ENCODE measurements around the gene OTC.

The OTC gene

GRCh38 chrX:38336538-38337240 lies 15.7 kb upstream of the OTC start:
- DNase-seq: no peak
- TF ChIP-seq GATA1 (IDR thresholded peaks at IDR 0.05; ENCODE audit: low read depth, low read length) (no peak), POLR2A (IDR thresholded peaks at IDR 0.05; ENCODE audit: low read length) (no peak)

GRCh38 chrX:38341442-38341841 lies 11.0 kb upstream of the OTC start:
- TF ChIP-seq POLR2A (IDR thresholded peaks at IDR 0.05; ENCODE audit: low read length) (no peak), GATA1 (IDR thresholded peaks at IDR 0.05; ENCODE audit: low read depth, low read length) (no peak)
- DNase-seq: no peak

GRCh38 chrX:38342853-38343778 lies 9.3 kb upstream of the OTC start:
- no peak for DNase-seq
- TF ChIP-seq POLR2A (IDR thresholded peaks at IDR 0.05; ENCODE audit: low read length) (no peak), GATA1 (IDR thresholded peaks at IDR 0.05; ENCODE audit: low read depth, low read length) (no peak)

- TF ChIP-seq POLR2A (IDR thresholded peaks at IDR 0.05; ENCODE audit: low read length): no peak
- DNase-seq: no peak
Measured at GRCh38 chrX:38346150-38346549, 6.3 kb upstream of the OTC start.

- no peak for DNase-seq
- TF ChIP-seq GATA1 (IDR thresholded peaks at IDR 0.05; ENCODE audit: low read depth, low read length): no peak
- no peak for TF ChIP-seq POLR2A (IDR thresholded peaks at IDR 0.05; ENCODE audit: low read length)
Measured at GRCh38 chrX:38347136-38347535, 5.3 kb upstream of the OTC start.

GRCh38 chrX:38351346-38351745 lies 1.1 kb upstream of the OTC start:
- DNase-seq: no peak
- TF ChIP-seq POLR2A (IDR thresholded peaks at IDR 0.05; ENCODE audit: low read length) (no peak), GATA1 (IDR thresholded peaks at IDR 0.05; ENCODE audit: low read depth, low read length) (no peak)

GRCh38 chrX:38356401-38356800 lies 4.0 kb downstream of the OTC start:
- no peak for TF ChIP-seq GATA1 (IDR thresholded peaks at IDR 0.05; ENCODE audit: low read depth, low read length)
- TF ChIP-seq POLR2A (IDR thresholded peaks at IDR 0.05; ENCODE audit: low read length): no peak
- no peak for DNase-seq

GRCh38 chrX:38357747-38358673 lies 5.6 kb downstream of the OTC start:
- TF ChIP-seq GATA1 (IDR thresholded peaks at IDR 0.05; ENCODE audit: low read depth, low read length) (no peak), POLR2A (IDR thresholded peaks at IDR 0.05; ENCODE audit: low read length) (no peak)
- no peak for DNase-seq

GRCh38 chrX:38363046-38363445 lies 10.6 kb downstream of the OTC start:
- DNase-seq: no peak
- TF ChIP-seq POLR2A (IDR thresholded peaks at IDR 0.05; ENCODE audit: low read length): no peak
- TF ChIP-seq GATA1 (IDR thresholded peaks at IDR 0.05; ENCODE audit: low read depth, low read length): no peak

GRCh38 chrX:38365954-38366353 lies 13.6 kb downstream of the OTC start:
- TF ChIP-seq GATA1 (IDR thresholded peaks at IDR 0.05; ENCODE audit: low read depth, low read length) (no peak), POLR2A (IDR thresholded peaks at IDR 0.05; ENCODE audit: low read length) (no peak)
- no peak for DNase-seq

GRCh38 chrX:38368774-38369173 lies 16.4 kb downstream of the OTC start:
- DNase-seq: no peak
- TF ChIP-seq POLR2A (IDR thresholded peaks at IDR 0.05; ENCODE audit: low read length): no peak
- no peak for TF ChIP-seq GATA1 (IDR thresholded peaks at IDR 0.05; ENCODE audit: low read depth, low read length)

- no peak for TF ChIP-seq POLR2A (IDR thresholded peaks at IDR 0.05; ENCODE audit: low read length)
- no peak for TF ChIP-seq GATA1 (IDR thresholded peaks at IDR 0.05; ENCODE audit: low read depth, low read length)
- DNase-seq: peak in 1 of 2 experiments; percentile 7
Measured at GRCh38 chrX:38371641-38372040, 19.2 kb downstream of the OTC start.

GRCh38 chrX:38374431-38374830 lies 22.0 kb downstream of the OTC start:
- DNase-seq: no peak

GRCh38 chrX:38375891-38376290 lies 23.5 kb downstream of the OTC start:
- DNase-seq: peak; percentile 22 to 29
- TF ChIP-seq GATA1 (IDR thresholded peaks at IDR 0.05; ENCODE audit: low read depth, low read length): no peak
- TF ChIP-seq POLR2A (IDR thresholded peaks at IDR 0.05; ENCODE audit: low read length): no peak

More at GRCh38 chrX:38374431-38374830, 22.0 kb downstream of the OTC start:
- no peak for TF ChIP-seq GATA1 (IDR thresholded peaks at IDR 0.05; ENCODE audit: low read depth, low read length)
- no peak for TF ChIP-seq POLR2A (IDR thresholded peaks at IDR 0.05; ENCODE audit: low read length)

Measured in erythroblast (primary cell).